Keratinocyte (primary cell): ENCODE measurements around the gene RAD9A. TPM values are rescaled to one million over a fixed set of nuclear protein-coding genes. Genes with fewer than 3 reads are reported as not detected.

Experiments
- DNase-seq: peaks from one replicate; pipeline ENCODE4 v3.0.0-alpha.2; 2011; ENCODE audit warnings: low read depth, missing footprints, low spot score
- FAIRE-seq: peaks from 2 replicates; lab custom pipeline; 2011; peaks lifted over from hg19 to GRCh38; lab: Jason Lieb, UNC
- H2AFZ ChIP-seq: 2 replicates; pipeline ENCODE4 v1.6.0; 2012; ENCODE audit warnings: low read length, control low read depth, inconsistent platforms; ENCODE audit not compliant: control insufficient read depth
- H3K27ac ChIP-seq: 2 replicates; pipeline ENCODE4 v1.5.1; 2011; ENCODE audit warnings: low read length; ENCODE audit not compliant: control insufficient read depth, insufficient read depth
- H3K27me3 ChIP-seq: 3 replicates; pipeline ENCODE4 v1.6.0; 2011; ENCODE audit warnings: low read length; ENCODE audit not compliant: control insufficient read depth, insufficient read depth; ENCODE audit errors: extremely low read depth
- H3K36me3 ChIP-seq, 2 experiments: 2 replicates in 1 of 2; 3 replicates in 1 of 2; pipeline ENCODE4 v1.5.1; 2011; ENCODE audit warnings: low read length in 2 of 2, mild to moderate bottlenecking in 1 of 2; ENCODE audit not compliant: control insufficient read depth in 2 of 2, insufficient read depth in 2 of 2; ENCODE audit errors: extremely low read depth in 1 of 2
- H3K4me1 ChIP-seq: 3 replicates; pipeline ENCODE4 v1.5.1; 2011; ENCODE audit warnings: low read length; ENCODE audit not compliant: control insufficient read depth, insufficient read depth; ENCODE audit errors: extremely low read depth
- H3K4me2 ChIP-seq: 3 replicates; pipeline ENCODE4 v1.6.0; 2011; ENCODE audit warnings: low read depth, low read length; ENCODE audit not compliant: control insufficient read depth, insufficient read depth; ENCODE audit errors: extremely low read depth
- H3K4me3 ChIP-seq, 3 experiments: fragments of 200-600 bp in 1 of 3; sonication (generic) in 1 of 3; 2 replicates in 2 of 3; 3 replicates in 1 of 3; pipeline ENCODE4 v1.5.1; 2011 to 2016; ENCODE audit warnings: low read length in 3 of 3, mild to moderate bottlenecking in 3 of 3, control low read depth in 2 of 3, inconsistent platforms in 1 of 3, low read depth in 1 of 3, mixed read lengths in 1 of 3, mixed run types in 1 of 3, moderate library complexity in 1 of 3; ENCODE audit not compliant: control insufficient read depth in 2 of 3, insufficient read depth in 2 of 3; ENCODE audit errors: extremely low read depth in 1 of 3
- H3K79me2 ChIP-seq: 2 replicates; pipeline ENCODE4 v1.6.0; 2012; ENCODE audit warnings: low read length; ENCODE audit not compliant: control insufficient read depth, insufficient read depth
- H3K9ac ChIP-seq: 3 replicates; pipeline ENCODE4 v1.6.0; 2011; ENCODE audit warnings: low read length; ENCODE audit not compliant: control insufficient read depth, insufficient read depth; ENCODE audit errors: extremely low read depth
- H3K9me1 ChIP-seq: 3 replicates; pipeline ENCODE4 v1.6.0; 2011; ENCODE audit warnings: low read length; ENCODE audit not compliant: control insufficient read depth, insufficient read depth; ENCODE audit errors: extremely low read depth
- H3K9me3 ChIP-seq: 2 replicates; pipeline ENCODE4 v1.5.1; 2012; ENCODE audit warnings: low read depth, low read length; ENCODE audit not compliant: control insufficient read depth
- H4K20me1 ChIP-seq: 3 replicates; pipeline ENCODE4 v1.6.0; 2011; ENCODE audit warnings: low read length; ENCODE audit not compliant: control insufficient read depth, insufficient read depth; ENCODE audit errors: extremely low read depth
- CTCF ChIP-seq, 3 experiments: IDR thresholded peaks in 1 of 3; conservative IDR thresholded peaks in 1 of 3; optimal IDR thresholded peaks in 1 of 3; 2 replicates in 2 of 3; 3 replicates in 1 of 3; pipeline versions ENCODE3 to v1.5.1; 2011; ENCODE audit warnings: low read length in 3 of 3, mild to moderate bottlenecking in 3 of 3, moderate library complexity in 2 of 3, control low read depth in 1 of 3, inconsistent platforms in 1 of 3; ENCODE audit not compliant: insufficient read depth in 2 of 3; ENCODE audit errors: extremely low read depth in 1 of 3
- EZH2 ChIP-seq: IDR thresholded peaks from one replicate; pipeline ENCODE4 v1.6.1; 2012; ENCODE audit warnings: inconsistent platforms, mild to moderate bottlenecking, low read length, moderate library complexity
- dilution Hi-C: fragments of 300-500 bp; cut with MboI; formaldehyde crosslinking; loops from one replicate; pipeline ENCODE4 v1.7.0; 2020; ENCODE audit warnings: low sequenced_read_pairs; ENCODE audit not compliant: extremely low pct_ligation_motif_present
- polyA plus RNA-seq, 5 experiments: library from polyadenylated mRNA; depleted of rRNA in 3 of 5; stranded (reverse) in 3 of 5; stranded (forward) in 1 of 5; unstranded in 1 of 5; fragments of >200 nt; gene quantifications; 1 replicate in 1 of 5; 2 replicates in 3 of 5; 3 replicates in 1 of 5; pipeline versions ENCODE4 v1.2.1 to v1.2.3, GENCODE V29; 2011 to 2012; ENCODE audit warnings: missing spikeins in 2 of 5, low read depth in 1 of 5, low replicate concordance in 1 of 5

The RAD9A gene
- polyA plus RNA-seq, 1 donor (not counting 4 experiments of a cell fraction or from before 2014, with no cell fraction given) = 5.7 TPM

GRCh38 chr11:67371911-67372320 is 19.9 kb upstream of the RAD9A start:
- no peaks in the 10 kb centered on the region for H3K79me2 ChIP-seq
- H3K9me1 ChIP-seq = no peaks in the 10 kb centered on the region
- H3K4me2 ChIP-seq = peak overlapping the region; percentile 16
- no peak overlapping the region for H2AFZ ChIP-seq
- no peaks in the 10 kb centered on the region for H3K9me3 ChIP-seq
- dilution Hi-C loops = no loop called here
- peak overlapping the region in 1 of 3 experiments; percentile 60 for H3K4me3 ChIP-seq
- no peaks in the 10 kb centered on the region for H3K36me3 ChIP-seq
- no peak overlapping the region for H3K9ac ChIP-seq
- H3K27ac ChIP-seq = no peak overlapping the region
- H3K27me3 ChIP-seq = no peaks in the 10 kb centered on the region
- no peak for TF ChIP-seq EZH2
- no peak for TF ChIP-seq CTCF (optimal IDR thresholded peaks at IDR 0.05 in 1 of 3, IDR thresholded peaks at IDR 0.05 in 1 of 3, conservative IDR thresholded peaks at IDR 0.05 in 1 of 3; ENCODE audit: extremely low read depth in 1 of 3, insufficient read depth in 2 of 3, low read length in 3 of 3)
- DNase-seq = no peak
- peaks cover 5% of the 10 kb centered on the region for H4K20me1 ChIP-seq
- peaks cover 25% of the 10 kb centered on the region for H3K4me1 ChIP-seq
- FAIRE-seq = no peak

GRCh38 chr11:67372321-67372992 is 19.3 kb upstream of the RAD9A start:
- no peak overlapping the region for H3K27ac ChIP-seq
- TF ChIP-seq EZH2 (no peak), CTCF (optimal IDR thresholded peaks at IDR 0.05 in 1 of 3, IDR thresholded peaks at IDR 0.05 in 1 of 3, conservative IDR thresholded peaks at IDR 0.05 in 1 of 3; ENCODE audit: extremely low read depth in 1 of 3, insufficient read depth in 2 of 3, low read length in 3 of 3) (no peak)
- no peaks in the 10 kb centered on the region for H3K9me3 ChIP-seq
- no peak overlapping the region for H2AFZ ChIP-seq
- H3K9me1 ChIP-seq = no peaks in the 10 kb centered on the region
- FAIRE-seq = no peak
- no peak for DNase-seq
- H3K9ac ChIP-seq = peak overlapping the region; percentile 82
- H3K4me3 ChIP-seq = peak overlapping the region; percentile 43 to 83 (median 60)
- no peaks in the 10 kb centered on the region for H3K27me3 ChIP-seq
- peak overlapping the region; percentile 71 for H3K4me2 ChIP-seq
- no peaks in the 10 kb centered on the region for H3K36me3 ChIP-seq
- H3K79me2 ChIP-seq = no peaks in the 10 kb centered on the region
- dilution Hi-C loops = no loop called here
- H4K20me1 ChIP-seq = peaks cover 5% of the 10 kb centered on the region
- peaks cover 26% of the 10 kb centered on the region for H3K4me1 ChIP-seq
